GM11168 (cell line): ENCODE data around the gene CASP10.
"Not testable (repeated sequence)": the region's sequence is repeated elsewhere in the genome, so short reads cannot be mapped to it uniquely, and the experiment has no call there.

Source experiments
- in situ Hi-C: fragments of 300-500 bp; cut with MboI; formaldehyde crosslinking; loops from one replicate; pipeline ENCODE4 v1.12.0; 2022; ENCODE audit warnings: low sequenced_read_pairs; ENCODE audit not compliant: unreplicated experiment

Gene CASP10

DNA sequence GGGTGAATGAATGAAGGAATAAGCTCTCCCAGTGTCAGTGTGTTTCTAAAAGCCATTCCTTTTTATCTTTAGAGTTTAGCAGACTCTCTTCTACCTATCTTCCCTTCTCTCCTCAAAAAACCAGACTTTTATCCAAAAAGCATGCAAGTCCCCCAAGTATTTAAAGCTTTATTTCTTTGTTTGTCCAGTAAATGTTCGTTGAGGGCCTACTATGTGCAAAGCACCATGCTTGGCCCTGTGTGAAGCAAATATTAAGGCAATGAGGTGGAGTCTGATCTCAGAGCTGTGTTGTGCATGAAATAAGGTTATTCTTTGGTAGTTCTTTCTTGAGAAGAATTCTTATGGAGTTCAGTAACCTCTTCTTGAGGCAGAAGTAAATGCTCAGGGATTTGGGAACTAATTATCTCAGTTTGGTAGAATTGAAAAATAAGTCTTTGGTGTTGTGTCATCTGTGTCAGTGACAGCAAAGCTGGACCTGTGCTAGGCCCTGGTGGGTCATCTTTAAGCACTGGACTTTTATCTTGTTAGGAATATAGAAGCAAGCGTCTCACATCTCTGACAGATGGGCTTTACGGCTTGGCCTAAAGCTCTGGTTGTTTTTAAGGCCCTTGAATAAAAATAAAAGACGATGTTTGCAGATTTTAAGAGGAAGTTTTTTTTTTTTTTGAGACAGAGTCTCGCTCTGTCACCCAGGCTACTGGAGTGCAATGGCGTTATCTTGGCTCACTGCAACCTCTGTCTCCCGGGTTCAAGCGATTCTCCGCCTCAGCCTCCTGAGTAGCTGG lies 28.1 kb upstream of the CASP10 start:
- in situ Hi-C loops = no loop called here

DNA sequence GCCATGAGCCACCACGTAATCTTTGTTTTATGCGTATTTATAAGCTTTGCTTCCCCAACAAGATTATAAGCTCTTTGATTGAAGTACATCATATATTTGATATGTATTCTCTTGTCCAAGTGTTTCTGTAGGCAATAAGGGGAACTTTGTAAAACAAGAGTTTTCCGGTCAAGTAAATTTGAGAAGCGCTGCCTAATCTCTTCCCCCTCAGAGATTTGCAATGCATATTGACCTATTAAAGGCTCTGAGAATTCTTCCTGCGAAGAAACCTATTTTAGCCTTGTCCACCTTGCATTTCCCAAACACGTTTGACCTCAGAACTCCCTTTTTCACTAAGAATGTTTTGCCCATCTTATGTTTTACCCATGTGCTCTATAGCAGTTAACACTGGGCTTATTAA lies 26.9 kb upstream of the CASP10 start:
- in situ Hi-C loops = no loop called here

DNA sequence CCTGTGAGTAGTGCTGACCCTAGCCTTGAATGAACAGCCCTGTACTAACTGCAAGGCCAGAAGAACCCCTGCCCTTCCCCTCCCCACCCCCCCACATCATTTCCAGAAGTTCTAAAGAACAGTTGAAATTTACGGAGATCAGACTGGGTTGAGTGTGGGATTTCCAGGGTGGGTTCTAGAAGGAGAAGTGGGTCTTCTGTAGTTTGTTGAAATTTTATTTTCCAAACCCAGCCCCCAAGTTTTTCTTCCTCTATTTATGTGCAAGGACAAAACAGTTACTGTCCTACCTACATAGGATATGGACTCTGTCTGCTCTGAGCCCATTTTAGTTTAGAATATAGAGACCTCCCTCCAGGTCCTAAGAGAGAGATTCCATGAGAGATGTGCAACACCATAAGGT lies 26.3 kb upstream of the CASP10 start:
- in situ Hi-C loops = no loop called here

DNA sequence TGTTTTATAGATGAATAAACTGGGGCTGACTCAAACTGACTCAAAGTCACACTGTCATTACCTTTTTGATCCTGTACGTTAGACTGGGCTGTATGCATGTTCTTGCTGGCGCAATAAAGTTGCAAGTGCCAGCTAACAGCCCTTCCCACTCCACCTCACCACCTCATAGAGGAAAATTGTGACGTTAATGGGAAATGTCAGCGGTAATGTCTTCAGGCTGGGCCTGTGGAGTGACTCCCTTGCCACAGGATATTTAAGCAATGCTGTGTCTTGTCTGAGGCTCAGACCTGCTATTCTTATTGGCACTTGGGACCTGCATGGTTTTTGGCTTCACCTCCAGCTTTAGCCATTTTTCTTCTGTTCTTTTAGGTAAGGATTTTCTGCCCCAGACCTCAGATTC lies 25.2 kb upstream of the CASP10 start:
- in situ Hi-C loops = no loop called here

DNA sequence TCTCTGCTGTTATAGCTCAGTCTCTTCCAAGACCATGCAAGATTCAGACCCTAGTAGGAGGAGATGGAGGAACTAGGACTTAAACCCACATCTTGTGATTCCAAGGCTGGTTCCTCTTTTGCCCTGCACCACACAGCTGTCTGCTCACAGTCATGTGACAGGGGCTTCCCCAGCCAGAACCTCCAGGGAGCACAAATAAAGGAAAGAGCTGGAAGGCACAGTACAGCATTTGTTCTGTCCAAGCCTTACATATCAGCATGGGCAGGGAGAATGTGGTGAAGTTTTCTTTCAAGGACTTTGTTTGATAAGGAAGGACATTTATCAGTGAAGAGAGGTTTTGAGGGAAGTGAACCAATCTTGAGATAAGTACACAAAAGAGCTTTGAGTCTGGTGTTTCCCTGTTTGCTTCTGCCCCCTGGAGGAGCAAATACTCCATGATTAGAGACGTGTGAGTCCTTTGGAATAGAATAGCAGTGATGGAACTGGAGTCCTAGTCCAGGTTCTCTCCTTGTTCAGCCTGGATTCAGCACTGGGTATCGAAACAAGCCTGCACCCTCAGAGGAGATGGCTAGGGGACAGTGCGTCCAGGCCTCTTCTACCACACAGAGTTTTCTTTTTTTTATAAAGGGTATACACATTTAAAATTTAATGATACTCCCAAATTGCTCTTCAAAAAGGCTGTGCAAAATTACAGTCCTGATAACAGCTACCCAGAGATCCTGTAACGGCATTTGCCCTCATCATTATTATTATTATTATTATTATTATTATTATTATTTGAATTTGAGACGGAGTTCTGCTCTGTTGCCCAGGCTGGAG lies 24.6 kb upstream of the CASP10 start:
- in situ Hi-C loops = no loop called here

DNA sequence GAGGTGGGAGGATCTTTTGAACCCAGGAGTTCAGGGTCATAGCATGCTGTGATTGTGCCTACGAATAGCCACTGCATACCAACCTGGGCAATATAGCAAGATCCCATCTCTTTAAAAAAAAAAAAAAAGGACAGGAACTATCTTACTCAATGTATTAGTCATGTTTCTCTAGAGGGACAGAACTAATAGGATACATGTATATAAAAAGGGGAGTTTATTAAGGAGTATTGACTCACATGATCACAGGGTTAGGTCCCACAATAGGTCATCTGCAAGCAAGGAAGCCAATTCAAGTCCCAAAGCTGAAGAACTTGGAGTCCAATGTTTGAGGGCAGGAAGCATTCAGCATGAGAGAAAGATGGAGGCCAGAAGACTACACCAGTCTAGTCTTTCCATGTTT lies 18.8 kb upstream of the CASP10 start:
- in situ Hi-C loops = no loop called here

DNA sequence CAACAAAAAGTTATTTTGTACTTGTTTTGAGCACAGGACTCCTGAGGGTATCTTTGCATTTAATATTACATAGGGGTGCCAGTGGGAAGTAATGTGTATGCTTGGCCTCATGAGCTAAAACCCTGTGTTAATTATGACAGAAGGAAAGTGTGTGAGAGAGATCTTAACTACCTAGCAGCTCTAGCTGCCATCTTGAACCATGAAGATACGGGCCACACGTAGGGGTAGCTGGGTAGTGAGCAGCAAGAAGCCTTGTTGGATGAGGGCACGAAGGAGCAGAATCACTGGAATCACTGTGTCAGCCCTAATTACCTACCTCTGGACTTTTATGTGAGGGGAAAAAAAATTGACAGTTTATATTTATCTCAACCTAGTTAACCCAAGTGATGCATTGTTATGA lies 15.4 kb upstream of the CASP10 start:
- in situ Hi-C loops = no loop called here

DNA sequence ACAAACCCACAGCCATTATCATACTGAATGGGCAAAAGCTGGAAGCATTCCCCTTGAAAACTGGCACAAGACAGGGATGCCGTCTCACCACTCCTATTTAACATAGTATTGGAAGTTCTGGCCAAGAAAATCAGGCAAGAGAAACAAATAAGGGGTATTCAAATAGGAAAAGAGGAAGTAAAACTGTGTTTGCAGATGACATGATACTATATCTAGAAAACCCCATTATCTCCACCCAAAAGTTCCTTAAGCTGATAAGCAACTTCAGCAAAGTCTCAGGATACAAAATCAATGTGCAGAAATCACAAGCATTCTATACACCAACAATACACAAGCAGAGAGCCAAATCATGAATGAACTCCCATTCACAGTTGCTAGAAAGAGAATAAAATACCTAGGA lies 14.4 kb upstream of the CASP10 start:
- in situ Hi-C loops = not testable (repeated sequence)

DNA sequence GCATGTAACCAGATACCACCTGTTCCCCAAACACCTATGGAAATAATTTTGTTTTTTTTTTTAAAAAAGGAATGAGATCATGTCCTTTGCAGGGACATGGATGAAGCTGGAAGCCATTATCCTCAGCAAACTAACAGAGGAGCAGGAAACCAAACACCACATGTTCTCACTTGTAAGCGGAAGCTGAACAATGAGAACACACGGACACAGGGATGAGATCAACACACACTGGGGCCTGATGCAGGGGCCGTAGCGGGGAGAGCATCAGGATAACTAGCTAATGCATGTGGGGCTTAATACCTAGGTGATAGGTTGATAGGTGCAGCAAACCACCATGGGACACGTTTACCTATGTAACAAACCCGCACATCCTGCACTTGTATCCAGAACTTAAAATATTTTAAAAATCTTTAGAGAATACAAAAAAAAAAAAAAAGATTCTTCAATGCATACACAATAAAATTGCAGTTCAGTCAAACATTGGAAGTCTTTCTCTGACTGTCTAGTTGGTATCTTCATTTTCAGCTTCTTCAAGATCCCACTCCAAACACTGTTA lies 11.6 kb upstream of the CASP10 start:
- in situ Hi-C loops = loop anchor here (10.0 kb wide), 1 partner anchor 267 kb away; no protein-coding TSS in a partner anchor

DNA sequence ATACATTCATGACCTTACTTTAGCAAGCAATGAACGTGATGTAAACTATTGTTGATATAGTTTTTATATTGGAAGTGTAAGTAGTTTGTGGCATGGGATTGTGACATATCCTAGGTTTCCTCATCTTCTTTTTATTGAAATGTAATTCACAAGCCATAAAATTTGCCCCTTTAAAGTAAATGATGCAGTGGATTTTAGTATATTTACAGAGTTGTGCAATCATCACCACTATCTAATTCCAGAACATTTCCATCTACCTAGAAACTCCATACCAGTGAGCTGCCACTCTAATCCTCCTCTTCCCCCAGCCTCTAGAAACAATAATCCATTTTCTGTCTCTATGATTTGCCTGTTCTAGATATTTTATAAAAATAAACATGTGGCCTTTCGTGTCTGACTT lies 10.7 kb upstream of the CASP10 start:
- in situ Hi-C loops = loop anchor here (10.0 kb wide), 1 partner anchor 267 kb away; no protein-coding TSS in a partner anchor

DNA sequence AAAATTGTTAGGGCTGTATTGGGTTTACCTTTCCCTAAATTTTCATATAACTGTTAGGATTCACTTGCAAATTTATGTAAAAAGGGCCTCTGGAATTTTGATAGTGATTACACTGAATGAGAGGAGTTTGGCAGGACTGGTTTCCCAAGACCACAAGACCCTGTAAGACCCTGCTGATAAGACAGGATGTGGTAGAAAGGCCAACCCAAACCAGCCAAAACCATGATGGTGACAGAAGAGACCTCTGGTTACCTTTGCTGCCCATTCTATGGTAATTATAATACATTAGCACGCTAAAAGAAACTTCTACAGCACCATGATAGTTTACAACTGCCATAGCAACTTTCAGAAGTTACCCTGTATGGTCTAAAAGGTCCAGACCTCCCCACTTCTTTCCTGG lies 8.3 kb upstream of the CASP10 start:
- in situ Hi-C loops = loop anchor here (10.0 kb wide), 1 partner anchor 270 kb away; no protein-coding TSS in a partner anchor

DNA sequence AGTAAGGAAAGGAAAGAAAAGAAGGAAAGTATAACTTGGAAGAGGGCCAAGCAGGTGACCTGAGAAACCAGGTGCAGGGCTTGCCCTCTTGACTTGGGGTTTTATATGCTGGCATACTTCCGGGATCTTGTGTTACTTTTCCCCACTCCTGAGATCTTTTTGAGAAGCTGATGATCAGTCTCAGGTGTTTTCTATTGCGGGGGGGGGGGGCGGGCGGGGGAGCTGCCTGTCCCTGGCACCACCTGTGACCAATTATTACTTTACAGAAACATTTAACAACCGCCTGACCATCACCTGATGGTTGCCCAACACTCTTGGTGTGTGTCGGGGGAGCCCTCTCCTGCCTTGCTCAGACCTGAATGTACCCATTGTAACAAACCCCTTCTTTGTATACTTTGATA lies 6.9 kb upstream of the CASP10 start:
- in situ Hi-C loops = loop anchor here (10.0 kb wide), 1 partner anchor 271 kb away; no protein-coding TSS in a partner anchor

DNA sequence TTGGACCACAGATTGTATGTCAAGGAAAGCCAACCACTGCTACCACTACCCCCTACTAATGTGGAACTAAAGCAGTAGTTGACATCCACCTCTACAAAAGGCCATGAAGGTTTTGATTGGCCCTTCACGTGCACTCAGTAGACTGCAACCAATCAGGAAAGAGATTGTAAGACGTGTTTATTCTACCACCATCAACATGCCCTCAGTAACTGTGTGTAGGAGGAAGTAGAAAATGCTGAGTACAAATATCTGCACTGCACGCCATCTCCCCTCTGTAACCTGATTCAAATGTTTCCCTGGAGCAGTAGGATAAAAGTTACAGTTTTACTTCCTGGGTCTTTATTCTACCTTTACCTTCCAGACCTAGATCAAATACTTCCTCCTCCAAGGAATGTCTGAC lies 2.9 kb upstream of the CASP10 start:
- in situ Hi-C loops = no loop called here

DNA sequence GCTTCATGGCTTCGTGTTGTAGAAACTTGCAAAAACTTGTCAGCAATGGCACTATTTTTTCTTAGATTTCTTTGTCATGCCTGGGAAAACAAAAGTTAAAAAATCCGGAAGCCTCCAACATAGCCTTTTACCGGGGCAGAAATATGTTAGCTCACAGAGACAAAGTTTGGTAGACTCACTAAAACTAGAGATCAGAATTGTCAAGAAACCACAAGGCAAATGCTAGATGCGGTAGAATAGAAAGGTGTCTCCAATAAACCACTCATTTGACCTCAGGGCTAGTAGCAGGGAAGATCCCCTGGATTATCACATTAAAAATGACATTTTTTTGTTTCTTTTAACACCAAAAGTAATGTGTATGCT lies 405 bp downstream of the CASP10 start:
- in situ Hi-C loops = no loop called here

DNA sequence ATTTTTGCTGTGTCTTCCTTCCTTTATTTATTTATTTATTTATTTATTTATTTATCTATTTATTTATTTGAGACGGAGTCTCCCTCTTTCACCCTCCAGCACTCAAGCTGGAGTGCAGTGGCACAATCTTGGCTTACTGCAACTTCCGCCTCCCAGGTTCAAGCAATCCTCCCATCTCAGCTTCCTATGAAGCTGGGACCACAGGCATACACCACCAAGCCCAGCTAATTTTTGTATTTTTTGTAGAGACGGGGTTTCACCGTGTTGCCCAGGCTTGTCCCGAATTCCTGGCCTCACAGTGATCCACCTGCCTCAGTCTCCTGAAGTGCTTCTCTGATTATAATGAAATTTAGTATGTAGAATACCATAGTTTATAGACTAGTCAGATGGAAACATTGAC lies 894 bp downstream of the CASP10 start:
- in situ Hi-C loops = not testable (repeated sequence)

DNA sequence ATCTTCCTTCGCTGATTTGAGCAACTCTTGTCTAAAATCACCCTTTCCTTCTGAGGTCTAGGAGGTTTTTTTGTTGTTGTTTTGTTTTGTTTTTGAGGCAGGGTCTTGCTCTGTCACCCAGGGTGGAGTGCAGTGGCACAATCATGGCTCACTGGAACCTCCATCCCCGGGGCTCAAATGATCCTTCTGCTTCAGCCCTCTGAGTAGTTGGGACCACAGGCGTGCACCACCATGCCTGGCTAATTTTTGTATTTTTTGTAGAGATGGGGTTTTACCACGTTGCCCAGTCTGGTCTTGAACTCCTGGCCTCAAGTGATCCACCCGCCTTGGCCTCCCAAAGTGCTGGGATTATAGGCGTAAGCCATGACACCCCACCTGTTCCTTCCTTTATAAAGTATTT lies 1.3 kb downstream of the CASP10 start:
- in situ Hi-C loops = not testable (repeated sequence)

DNA sequence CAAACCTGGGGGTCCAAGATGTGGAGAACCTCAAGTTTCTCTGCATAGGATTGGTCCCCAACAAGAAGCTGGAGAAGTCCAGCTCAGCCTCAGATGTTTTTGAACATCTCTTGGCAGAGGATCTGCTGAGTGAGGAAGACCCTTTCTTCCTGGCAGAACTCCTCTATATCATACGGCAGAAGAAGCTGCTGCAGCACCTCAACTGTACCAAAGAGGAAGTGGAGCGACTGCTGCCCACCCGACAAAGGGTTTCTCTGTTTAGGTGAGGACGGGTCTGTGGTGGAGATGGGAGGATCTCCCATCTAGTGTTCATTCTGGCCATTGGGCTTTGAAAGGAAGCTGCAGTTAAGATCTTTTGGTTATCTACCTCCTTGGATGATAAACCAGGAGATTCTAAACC lies 2.9 kb downstream of the CASP10 start:
- in situ Hi-C loops = loop anchor here (5.0 kb wide), 1 partner anchor 41 kb away; no protein-coding TSS in a partner anchor

DNA sequence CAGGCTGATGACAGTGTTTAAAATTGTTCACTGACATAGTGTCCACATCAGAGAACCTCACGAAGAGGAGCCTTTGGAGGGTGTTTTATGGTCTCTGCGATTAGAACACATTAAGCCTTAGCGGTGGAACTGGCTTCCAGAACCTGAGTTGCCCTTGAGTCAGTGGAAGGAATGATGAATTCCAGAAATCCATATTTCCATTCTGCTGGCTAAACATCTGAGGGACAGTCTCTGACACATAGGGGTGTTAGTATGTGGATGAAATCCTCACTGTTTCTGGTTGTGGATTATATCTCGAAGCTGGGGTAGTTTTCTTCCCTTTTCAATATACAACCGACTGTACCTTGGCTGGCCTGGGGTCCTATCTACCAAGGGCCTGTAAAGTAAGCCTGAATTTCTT lies 4.0 kb downstream of the CASP10 start:
- in situ Hi-C loops = loop anchor here (5.0 kb wide), 1 partner anchor 40 kb away; no protein-coding TSS in a partner anchor

DNA sequence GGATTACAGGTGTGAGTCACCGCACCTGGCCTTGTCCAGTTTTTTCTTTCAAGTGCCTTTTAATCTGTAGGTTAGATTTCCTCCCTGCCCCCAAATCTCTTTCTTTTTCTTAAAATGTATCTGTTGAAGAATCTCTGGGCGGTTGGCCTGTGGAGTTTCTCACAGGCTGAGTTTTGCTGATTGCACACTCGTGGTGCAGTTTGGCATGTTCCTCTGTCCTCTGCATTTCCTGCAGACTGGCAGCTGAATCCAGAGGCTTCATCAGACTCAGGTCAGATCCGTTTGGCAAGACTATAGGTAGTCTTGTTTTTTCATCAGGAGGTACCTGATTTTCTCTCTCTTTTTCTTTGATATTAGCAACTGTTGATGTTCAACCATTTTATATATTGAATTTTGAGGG lies 5.5 kb downstream of the CASP10 start:
- in situ Hi-C loops = loop anchor here (5.0 kb wide), 1 partner anchor 39 kb away; no protein-coding TSS in a partner anchor

DNA sequence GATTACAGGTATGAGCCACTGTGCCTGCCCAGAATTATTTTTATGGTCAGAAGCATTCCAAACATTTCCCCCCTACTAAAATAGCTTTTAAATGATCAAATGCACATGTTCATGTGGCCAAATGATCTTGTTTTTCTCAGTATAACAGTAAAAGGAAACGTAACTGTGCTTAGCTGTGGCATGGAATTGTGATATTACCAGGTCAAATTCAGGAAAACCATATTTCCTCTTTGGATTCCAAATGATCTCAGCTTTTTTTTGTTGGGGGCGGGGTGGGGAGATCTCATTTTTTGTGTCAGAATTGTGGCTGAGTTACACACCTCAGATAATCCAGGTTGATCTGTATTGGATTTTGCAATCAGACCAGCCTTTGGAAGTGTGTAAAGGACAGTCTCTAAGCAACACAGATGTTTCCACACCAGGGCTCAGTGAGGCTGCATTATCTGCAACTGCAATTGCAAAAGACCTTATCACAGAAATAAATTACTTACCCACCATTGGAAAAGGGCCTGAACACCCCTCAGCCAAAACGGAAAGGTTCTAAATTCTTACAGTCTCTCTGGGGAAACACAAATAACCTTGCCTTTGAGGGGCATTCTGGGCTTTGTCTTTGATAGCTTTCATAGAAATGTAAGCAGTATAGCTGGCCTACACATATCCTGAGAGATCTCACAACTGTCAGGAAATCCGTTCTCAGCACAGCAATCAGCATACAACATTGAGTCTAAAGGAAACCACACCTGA lies 8.4 kb downstream of the CASP10 start:
- in situ Hi-C loops = no loop called here
